ENCODE data around the gene TRIM25. TPM values are rescaled to one million over a fixed set of nuclear protein-coding genes. Genes with fewer than 3 reads are reported as not detected.

The TRIM25 gene
- total RNA-seq, 1 experiment from 2014 or later: 135 TPM

GRCh38 chr17:56903560-56903959, 10.3 kb downstream of the TRIM25 start (continued):
- no peak for TF ChIP-seq REST (IDR thresholded peaks at IDR 0.05; ENCODE audit: low read depth)

- BruUV-seq (replicated peaks): no TSS peak
- CTCF ChIA-PET: no interaction called here
- Histone ChIP-seq H3K27ac (ENCODE audit: low read depth, low read length) (peak overlapping the region; percentile 26), H3K79me2 (ENCODE audit: insufficient read depth, low read length) (peaks cover 54% of the 10 kb centered on the region; the same call in 1 of the 2 replicates), H2AFZ (ENCODE audit: low read depth, low read length, poor library complexity, severe bottlenecking) (no peak overlapping the region), H3K4me3 (replicated peaks in 1 of 2; ENCODE audit: low read depth in 1 of 2, low read length in 2 of 2) (no peak overlapping the region; a peak in 1 of 4 replicates), H3K4me1 (ENCODE audit: control insufficient read depth in 1 of 2, insufficient read depth in 2 of 2, low read length in 2 of 2) (peaks cover 14 to 42% of the 10 kb centered on the region in 2 experiments), H3K9ac (ENCODE audit: low read length) (peak overlapping the region; percentile 6; the same call in 1 of the 2 replicates), H3K9me2 (ENCODE audit: insufficient read depth) (no peaks in the 10 kb centered on the region), H3K4me2 (ENCODE audit: low read length) (peak overlapping the region; percentile 50), H3K27me3 (ENCODE audit: insufficient read depth, low read length) (no peaks in the 10 kb centered on the region), H4K20me1 (ENCODE audit: insufficient read depth) (no peaks in the 10 kb centered on the region), H3K36me3 (ENCODE audit: control insufficient read depth in 1 of 2, insufficient read depth in 2 of 2, low read length in 2 of 2) (peaks cover 73 to 85% of the 10 kb centered on the region in 2 experiments), H3K9me3 (ENCODE audit: control insufficient read depth in 1 of 2, insufficient read depth in 1 of 2, low read depth in 1 of 2, low read length in 2 of 2) (no peaks in the 10 kb centered on the region)
- intact Hi-C loops (cut with micrococcal nuclease): no loop called here
- RAD21 ChIA-PET (ENCODE audit: low non-redundant PET in 1 of 2, low total read pairs in 2 of 2, uncharacterized antibody in 2 of 2, unreplicated experiment in 2 of 2): no interaction called here
- ATAC-seq (peak; percentile 84), DNase-seq (ENCODE audit: low read depth, low spot score) (no peak)
- POLR2A ChIA-PET: interaction anchor here (0.9 to 5.1 kb wide), 3 partner anchors 8 to 11 kb away, joined by 3 to 50 read pairs (median 5); partner anchors contain the start of gene TRIM25
- TF ChIP-seq POLR2AphosphoS5 (IDR thresholded peaks at IDR 0.05; ENCODE audit: low read depth, low read length) (no peak; the same call in 1 of the 2 replicates), SRF (IDR thresholded peaks at IDR 0.05; ENCODE audit: low read depth) (no peak), MAX (IDR thresholded peaks at IDR 0.05) (peak; percentile 42; the same call in 1 of the 2 replicates), REST (IDR thresholded peaks at IDR 0.05; ENCODE audit: low read depth) (no peak), ZBTB33 (IDR thresholded peaks at IDR 0.05; ENCODE audit: extremely low read depth, insufficient replicate concordance, low read length) (no peak), YY1 (IDR thresholded peaks at IDR 0.05; ENCODE audit: extremely low read depth, insufficient replicate concordance, low read depth, low read length) (no peak), SIN3A (IDR thresholded peaks at IDR 0.05; ENCODE audit: low read depth) (no peak), SP1 (IDR thresholded peaks at IDR 0.05; ENCODE audit: low read depth) (peak; percentile 29), ZNF274 (IDR thresholded peaks at IDR 0.05; ENCODE audit: low read depth, low read length) (no peak), ELF1 (IDR thresholded peaks at IDR 0.05; ENCODE audit: borderline replicate concordance, low read depth) (no peak), TCF7L2 (IDR thresholded peaks at IDR 0.05; ENCODE audit: borderline replicate concordance, extremely low read depth, insufficient read depth, insufficient read length) (no peak), CEBPB (IDR thresholded peaks at IDR 0.05; ENCODE audit: low read depth) (no peak), RAD21 (IDR thresholded peaks at IDR 0.05; ENCODE audit: low read depth) (no peak), ATF3 (IDR thresholded peaks at IDR 0.05) (no peak), CBX3 (IDR thresholded peaks at IDR 0.05; ENCODE audit: low read depth) (no peak)
These were observed 11.5 kb downstream of the TRIM25 start for GRCh38 chr17:56902348-56902747.

All from HCT116 (cell line).